GM19099 (cell line): ENCODE data around the gene PXDC1.

Experiments used
- POLR2A ChIP-seq: IDR thresholded peaks from 3 replicates; pipeline ENCODE4 v1.6.1; 2011; ENCODE audit warnings: low read depth; ENCODE audit not compliant: insufficient read length; ENCODE audit errors: extremely low read depth

The PXDC1 gene

DNA sequence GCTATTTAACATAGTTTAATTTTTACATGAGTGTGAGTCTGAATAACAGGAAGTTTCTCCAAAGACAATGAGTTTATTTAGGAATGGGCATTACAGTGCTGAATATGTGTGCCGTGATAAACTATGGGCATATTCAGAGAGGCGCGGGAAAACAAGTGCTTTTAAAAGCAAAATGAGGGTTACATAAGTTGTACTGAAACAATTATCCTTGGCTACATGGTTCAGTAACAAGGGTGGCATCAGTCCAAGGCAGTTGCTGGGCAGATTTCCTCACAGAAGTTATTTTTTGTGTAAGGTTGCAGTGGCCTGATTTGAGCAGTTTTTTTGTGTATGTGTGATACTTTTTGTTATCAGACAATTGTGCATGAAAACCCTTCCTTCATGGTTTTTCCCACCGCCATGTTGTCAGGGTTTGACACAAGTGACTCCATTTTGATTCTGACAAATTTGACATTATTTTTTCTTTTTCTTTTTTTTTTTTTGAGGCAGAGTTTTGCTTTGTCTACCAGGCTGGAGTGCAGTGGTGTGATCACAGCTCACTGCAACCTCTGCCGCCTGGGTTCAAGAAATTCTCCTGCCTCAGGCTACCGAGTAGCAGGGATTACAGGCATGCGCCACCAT, 22.3 kb upstream of the PXDC1 start:
- no peak for TF ChIP-seq POLR2A

DNA sequence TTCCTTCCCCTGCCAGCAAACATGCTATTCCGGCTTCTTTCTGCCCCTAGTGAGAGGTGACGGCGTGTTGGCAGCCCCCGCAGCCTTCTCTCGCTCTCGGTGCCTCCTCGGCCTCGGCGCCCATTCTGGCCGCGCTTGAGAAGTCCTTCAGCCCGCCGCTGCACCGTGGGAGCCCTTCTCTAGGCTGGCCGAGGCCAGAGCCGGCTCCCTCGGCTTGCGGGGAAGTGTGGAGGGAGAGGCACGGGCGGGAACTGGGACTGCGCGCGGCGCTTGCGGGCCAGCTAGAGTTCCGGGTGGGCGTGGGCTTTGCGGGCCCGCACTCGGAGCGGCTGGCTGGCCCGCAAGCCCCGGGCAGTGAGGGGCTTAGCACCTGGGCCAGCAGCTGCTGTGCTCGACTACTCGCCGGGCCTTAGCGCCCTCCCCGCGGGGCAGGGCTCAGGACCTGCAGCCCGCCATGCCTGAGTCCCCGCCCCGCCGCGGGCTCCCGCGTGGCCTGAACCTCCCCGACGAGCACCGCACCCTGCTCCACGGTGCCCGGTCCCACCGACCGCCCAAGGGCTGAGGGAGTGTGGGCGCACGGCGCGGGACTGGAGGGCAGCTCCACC, 20.0 kb upstream of the PXDC1 start:
- TF ChIP-seq POLR2A: no peak

DNA sequence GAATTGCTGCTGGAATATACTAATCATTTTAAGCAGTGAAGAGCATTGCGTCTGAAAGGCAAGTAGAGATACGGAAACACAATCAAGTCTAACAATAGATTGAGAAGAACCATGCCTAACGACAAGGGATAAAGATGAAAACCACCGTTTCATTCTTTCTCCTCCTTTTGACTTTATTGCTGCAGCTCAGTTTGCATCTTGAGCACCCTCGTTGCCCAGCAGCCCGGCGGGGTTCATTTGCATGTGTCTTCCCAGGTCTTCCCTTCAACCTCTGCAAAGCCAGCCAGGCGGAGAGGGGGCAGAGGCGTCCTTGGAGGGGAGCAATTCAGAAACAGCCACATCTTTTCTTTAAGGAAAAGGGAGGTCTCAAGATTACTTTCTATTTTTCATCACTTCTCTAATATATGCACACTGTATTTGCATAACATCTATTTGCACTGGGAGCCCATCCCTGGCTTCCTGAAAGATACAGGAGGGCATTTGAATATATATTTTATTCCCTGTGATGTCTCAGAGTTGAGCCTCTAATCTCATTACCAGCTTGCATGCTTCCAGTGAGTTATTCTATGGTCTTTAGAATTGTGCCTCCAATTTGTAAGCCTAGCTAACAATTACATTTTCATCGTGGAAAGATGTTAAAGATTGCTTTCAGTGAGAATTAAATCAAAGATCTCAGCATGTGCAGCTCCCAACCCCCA, 18.7 kb upstream of the PXDC1 start:
- no peak for TF ChIP-seq POLR2A

DNA sequence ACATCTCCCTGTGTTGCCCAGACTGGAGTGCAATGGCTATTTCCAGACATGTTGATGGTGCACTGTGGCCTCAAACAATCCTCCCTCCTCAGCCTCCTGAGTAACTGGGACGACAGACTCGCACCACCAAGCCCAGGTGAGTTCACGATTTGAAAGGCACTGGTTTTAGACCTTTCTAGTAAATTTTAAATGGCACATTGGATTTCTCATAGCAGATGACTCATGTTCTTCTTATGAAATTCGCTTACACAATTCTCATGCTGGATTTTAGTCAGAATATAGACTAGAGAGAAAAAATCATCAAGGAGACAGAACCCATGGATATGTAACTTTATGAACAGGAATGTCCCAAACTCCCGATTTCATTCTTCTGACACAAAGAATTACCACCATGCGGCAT, 18.1 kb upstream of the PXDC1 start:
- TF ChIP-seq POLR2A: no peak

DNA sequence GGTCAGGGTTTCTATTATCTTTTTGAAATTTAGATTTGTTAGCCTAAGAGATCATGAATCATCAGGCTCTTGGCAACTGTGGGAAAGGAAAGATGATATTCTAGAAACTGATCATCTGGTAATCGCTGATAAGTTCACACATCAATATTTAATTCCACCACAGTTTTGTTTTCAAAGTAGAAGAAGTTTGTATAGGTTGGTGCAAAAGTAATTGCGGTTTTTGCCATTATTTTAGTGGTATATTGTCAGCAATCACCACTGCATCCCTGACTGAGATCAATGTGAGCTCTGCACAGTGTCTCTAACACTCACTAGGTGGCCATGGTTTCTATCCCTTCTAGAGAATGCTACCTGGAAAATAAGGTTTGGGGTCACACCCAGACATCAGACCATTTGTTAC, 17.0 kb upstream of the PXDC1 start:
- TF ChIP-seq POLR2A: no peak

DNA sequence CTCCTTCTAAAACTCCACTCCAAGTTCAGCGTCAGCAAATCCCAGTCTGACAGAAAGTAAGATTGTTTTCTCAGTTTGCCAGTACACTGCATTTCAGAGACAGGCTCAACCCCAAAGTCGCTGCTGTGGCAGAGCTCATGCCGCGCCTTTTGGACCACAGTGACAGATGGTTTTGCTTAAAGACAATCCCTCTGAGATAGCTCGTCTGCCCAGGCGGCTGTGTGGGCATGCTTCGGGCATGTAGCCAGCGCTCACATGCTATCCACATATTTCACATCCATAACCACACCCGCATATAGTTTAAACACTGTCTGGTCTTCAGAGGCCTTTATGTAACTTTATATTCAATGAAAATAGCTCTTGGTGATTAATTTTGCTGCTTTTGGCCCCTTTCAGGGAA, 14.7 kb upstream of the PXDC1 start:
- no peak for TF ChIP-seq POLR2A

DNA sequence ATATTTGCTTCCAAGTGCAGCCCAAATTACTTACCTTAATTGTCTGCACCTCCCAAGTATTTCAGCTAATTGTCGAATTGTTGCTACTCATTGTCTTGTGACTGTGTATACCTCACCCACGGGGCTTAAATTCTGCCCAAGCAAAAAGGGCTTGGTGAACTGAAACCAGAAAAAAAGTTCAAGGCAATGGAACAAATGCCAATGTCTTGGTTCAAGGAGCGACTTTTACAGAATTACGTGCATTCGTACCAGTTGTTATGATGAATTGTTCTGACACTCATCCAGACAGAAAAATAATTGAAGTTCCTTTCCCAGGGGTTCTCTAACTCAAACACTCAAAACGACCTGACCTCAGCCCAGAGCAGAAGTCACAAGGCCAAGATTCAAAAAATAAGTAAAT, 13.9 kb upstream of the PXDC1 start:
- no peak for TF ChIP-seq POLR2A

DNA sequence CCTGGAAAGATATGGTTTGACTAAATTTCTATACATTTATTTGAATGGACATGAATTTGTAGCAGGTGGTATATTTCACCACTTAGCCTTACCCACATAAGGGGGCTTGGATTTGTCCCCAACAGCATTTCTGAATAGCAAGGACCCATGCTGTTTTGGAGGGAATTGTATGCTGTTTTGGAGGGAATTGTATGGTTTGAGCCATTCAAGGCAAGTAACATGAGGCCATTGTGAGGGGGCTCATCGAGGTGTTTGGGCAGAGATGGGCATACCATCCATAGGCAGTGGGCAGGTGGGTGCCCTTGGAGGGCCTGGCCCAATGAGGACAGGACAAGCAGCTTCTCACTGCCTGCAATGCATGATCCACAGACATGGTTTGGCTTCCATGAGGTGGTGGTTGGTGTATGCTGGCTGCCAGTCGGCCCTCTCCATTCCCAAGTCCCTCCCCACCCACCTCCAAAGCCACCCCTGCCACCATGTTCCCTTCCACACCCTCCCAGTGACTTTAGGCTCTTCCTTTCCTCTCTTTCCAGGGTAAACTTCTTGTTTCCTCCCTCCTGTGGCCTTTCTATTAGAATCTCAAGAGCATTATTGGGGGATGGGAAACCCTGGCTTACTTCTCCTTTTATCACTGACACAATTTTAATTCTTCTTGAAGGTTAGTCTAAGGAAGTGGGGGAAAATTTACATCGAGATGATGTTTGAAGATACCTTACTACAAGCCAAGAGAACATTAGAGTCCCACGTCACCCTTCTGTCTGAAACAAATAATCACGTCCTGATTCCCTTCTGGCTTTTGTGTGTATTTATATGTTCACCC, 13.2 kb upstream of the PXDC1 start:
- TF ChIP-seq POLR2A: no peak

DNA sequence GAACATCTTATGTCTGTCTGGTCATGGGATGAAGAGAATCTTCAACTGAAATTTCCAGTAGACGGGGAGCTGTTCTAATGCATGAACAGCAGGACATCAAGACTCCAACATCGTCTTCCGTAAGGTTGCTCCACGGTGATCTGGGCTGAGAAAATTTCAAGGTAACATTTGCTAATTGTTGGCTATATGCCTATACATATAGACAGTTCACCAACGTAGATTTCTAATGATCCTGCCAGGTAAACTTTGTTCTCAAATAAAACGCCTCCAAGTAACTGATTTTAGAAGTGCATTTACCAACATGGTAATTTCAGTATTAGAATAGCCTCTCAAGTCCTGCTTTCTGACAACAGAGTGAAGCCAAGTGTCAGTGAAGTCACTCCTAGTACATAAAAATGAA, 11.3 kb upstream of the PXDC1 start:
- TF ChIP-seq POLR2A: no peak

DNA sequence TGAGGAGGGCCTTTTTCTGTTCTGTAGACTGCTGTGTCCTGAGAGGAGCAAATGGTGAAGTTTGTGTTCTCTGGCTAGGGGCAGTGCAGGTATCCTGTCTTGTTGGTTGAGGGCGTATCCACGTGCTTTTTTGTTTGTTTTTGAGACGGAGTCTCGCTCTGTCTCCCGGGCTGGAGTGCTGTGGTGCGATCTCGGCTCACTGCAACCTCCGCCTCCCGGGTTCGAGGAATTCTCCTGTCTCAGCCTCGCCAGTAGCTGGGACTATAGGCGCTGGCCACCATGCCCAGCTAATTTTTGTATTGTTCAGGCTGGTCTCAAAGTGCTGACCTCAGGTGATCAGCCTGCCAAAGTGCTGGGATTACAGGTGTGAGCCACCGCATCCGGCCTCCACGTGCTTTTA, 10.8 kb upstream of the PXDC1 start:
- no peak for TF ChIP-seq POLR2A

DNA sequence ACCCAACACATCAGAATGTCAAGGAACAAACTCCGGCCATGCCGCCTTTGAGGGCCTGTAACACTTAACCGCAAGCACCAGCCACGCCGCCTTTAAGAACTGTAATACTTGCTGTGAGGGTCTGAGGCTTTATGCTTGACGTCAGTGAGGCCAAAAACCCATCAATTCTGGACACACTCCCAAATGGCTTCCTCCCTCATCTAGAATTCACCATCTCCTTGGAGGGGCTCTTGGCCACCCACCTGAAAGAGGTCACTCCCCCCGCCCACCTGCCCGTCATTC, 10.4 kb upstream of the PXDC1 start:
- TF ChIP-seq POLR2A: no peak

DNA sequence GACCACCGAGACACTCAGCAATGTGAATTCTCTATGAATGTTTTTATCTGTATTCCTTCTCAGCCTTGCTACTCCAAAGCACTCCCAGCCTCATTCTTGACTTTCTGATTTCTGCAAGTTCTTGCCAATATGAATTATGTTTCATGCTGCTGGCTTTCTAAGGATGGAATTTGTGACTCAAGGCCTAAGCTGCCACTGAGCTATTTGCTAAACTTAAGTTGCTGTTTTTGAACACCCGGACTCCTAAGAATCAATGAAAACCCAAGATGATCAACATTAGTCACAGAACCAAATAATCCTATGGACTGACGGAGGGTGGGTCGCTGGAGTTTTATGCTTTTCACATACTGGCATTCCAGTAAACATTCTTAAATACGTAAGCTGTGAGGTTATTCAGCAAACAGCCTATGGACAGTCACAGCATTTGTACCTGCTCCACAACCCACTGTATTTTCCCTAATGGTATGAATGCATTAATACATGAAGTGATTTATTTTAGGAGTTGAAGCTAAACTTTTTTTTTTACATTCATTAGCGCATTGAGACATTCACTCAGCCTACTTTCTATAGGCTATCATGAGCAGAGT, 8.2 kb upstream of the PXDC1 start:
- TF ChIP-seq POLR2A: no peak

DNA sequence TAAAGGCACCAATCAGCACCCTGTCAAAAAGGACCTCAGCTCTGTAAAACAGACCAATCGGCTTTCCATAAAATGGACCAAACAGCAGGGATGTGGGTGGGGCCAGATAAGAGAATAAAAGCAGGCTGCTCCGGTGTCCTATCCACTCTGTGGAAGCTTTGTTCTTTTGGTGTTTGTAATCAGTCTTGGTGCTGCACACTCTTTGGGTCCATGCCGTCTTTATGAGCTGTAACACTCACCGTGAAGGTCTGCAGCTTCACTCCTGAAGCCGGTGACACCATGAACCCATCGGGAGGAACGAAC, 7.3 kb upstream of the PXDC1 start:
- no peak for TF ChIP-seq POLR2A

DNA sequence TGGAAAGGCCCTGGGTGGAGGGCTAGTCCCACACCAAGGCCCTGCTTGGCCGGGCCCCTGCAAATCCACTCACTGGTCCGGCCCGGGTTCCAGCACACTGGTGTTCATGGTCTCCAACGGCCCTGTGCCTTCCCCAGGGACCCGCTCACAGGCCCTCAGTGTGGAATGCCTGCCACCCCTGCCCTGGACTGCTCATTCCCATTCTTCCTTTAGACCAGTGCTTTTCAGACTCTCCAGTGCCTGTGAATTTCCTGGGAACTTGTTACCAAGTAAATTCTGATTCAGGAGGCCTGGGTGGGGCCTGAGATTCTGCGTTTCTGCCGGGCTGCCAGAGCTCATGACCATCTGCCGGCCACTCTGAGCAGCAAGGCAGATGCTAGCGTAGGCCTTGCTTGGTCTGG, 5.7 kb upstream of the PXDC1 start:
- TF ChIP-seq POLR2A: no peak

DNA sequence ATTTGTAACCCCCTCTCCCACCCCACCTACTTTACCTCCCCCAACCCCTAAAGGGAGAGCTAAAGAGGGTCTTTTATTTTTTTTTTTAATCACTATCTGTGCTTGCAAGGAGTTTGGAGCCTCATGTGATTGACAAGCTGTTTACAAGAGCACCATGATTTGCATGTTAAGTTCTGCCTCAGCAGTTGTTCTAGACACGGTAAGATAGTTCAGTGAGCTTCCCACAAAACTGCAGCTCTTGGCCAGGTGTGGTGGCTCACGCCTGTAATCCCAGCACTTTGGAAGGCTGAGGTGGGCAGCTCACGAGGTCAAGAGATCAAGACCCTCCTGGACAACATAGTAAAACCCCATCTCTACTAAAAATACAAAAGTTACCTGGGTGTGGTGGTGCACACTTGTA, 5.0 kb upstream of the PXDC1 start:
- TF ChIP-seq POLR2A: no peak
